Nephron progenitor cell (in vitro differentiated cells): Measurements from ENCODE around the gene P2RX4.
A peak's percentile ranks its signal among the peaks of the same experiment; 100 is the strongest.
"Not testable (repeated sequence)": the region's sequence is repeated elsewhere in the genome, so short reads cannot be mapped to it uniquely, and the experiment has no call there.

ENCODE experiments used
- DNase-seq: peaks from one replicate; pipeline ENCODE4 v3.0.0; 2021
- H3K27ac Mint-ChIP-seq: 2 replicates; pipeline ENCODE4 v1.8.0; 2021; ENCODE audit warnings: mild to moderate bottlenecking, moderate library complexity, mixed read lengths
- H3K27me3 Mint-ChIP-seq: 2 replicates; pipeline ENCODE4 v1.8.0; 2021; ENCODE audit warnings: mild to moderate bottlenecking, low read depth, mixed read lengths; ENCODE audit not compliant: poor library complexity
- H3K36me3 Mint-ChIP-seq: 2 replicates; pipeline ENCODE4 v1.8.0; 2021; ENCODE audit warnings: low read depth, mixed read lengths
- H3K4me1 Mint-ChIP-seq: 2 replicates; pipeline ENCODE4 v1.8.0; 2021; ENCODE audit warnings: mixed read lengths
- H3K4me3 Mint-ChIP-seq: 2 replicates; pipeline ENCODE4 v1.8.0; 2021; ENCODE audit warnings: mild to moderate bottlenecking, moderate library complexity, mixed read lengths
- H3K9me3 Mint-ChIP-seq: 2 replicates; pipeline ENCODE4 v1.8.0; 2021; ENCODE audit warnings: mild to moderate bottlenecking, moderate library complexity, mixed read lengths
- CTCF ChIP-seq: fragments of 200-600 bp; sonication (generic); IDR thresholded peaks from 2 replicates; pipeline ENCODE4 v1.5.0; 2021; ENCODE audit warnings: antibody characterized with exemption

The P2RX4 gene

GRCh38 chr12:121251838-121252237 lies 41.9 kb downstream of the P2RX4 start:
- Mint-ChIP-seq H3K27ac (no peak overlapping the region), H3K4me3 (no peak overlapping the region), H3K36me3 (peaks cover 75% of the 10 kb centered on the region), H3K4me1 (peaks cover 34% of the 10 kb centered on the region), H3K27me3 (no peaks in the 10 kb centered on the region), H3K9me3 (no peaks in the 10 kb centered on the region)
- TF ChIP-seq CTCF = no peak
- no peak for DNase-seq

DNA sequence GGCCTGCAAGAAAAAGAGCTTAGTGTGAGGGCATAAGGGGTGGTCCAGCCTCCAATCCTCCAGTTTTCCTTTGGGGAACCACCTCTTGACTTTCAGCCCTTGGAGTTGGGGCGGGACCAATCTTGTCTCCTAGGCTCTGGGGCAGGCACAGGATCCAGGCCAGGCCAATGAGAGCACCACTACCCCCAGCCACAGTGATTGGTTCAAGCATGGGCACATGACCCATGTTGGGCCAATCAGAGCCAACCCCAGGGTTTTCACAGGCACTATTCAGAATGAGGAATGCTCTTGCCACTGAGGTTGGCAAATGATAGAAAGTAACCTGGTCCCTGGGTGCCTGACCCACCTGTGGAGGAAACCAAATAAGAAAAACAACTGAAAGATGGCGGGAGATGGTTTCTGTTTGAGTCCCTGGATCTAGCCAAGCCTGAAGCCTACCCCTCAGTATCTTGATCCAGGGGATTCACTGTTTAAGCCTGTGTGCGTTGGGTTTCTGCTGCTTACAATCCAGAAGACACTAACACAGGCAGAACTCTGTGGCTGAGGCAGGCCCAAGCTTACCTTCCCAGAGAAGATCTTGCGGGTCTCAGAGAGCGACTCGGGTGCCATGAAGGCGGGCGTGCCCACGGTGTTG lies 42.9 kb downstream of the P2RX4 start:
- H3K36me3 Mint-ChIP-seq = peaks cover 72% of the 10 kb centered on the region

DNA sequence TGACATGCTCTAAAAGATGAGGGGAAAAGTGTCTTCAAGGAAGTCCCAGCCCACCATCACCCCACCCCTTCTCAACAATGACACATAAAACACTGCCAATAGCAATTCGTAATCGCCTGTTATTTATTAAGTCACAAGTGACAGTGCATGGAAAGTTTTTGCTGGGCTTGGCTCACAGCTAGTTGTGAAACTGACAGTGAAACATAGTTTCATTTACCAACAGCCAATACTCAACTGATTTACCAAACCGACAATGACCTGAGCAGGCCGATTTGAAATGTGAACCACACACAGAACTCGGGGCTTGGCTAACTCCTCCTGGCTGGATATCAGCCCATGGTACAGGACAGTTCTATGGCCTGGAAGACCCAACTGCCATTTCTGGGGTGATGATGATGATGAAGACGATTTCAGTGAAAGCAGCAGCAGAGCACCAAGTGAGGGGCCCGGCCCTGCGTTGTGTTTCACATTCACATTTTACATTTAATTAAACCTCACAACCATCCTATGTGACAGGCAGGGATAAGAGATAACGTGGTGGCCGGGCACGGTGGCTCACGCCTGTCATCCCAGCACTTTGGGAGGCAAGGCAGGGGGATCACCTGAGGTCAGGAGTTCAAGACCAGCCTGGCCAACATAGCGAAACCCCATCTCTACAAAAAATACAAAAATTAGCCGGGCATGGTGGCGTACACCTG lies 43.9 kb downstream of the P2RX4 start:
- Mint-ChIP-seq H3K4me1 (peaks cover 35% of the 10 kb centered on the region), H3K9me3 (no peaks in the 10 kb centered on the region), H3K27me3 (no peaks in the 10 kb centered on the region), H3K4me3 (no peak overlapping the region), H3K36me3 (peaks cover 79% of the 10 kb centered on the region), H3K27ac (no peak overlapping the region)
- no peak for DNase-seq
- no peak for TF ChIP-seq CTCF

More for the DNA sequence above, 42.9 kb downstream of the P2RX4 start:
- DNase-seq = no peak
- Mint-ChIP-seq H3K9me3 (no peaks in the 10 kb centered on the region), H3K4me3 (no peak overlapping the region), H3K27me3 (no peaks in the 10 kb centered on the region), H3K4me1 (peaks cover 39% of the 10 kb centered on the region), H3K27ac (no peak overlapping the region)
- TF ChIP-seq CTCF = no peak

DNA sequence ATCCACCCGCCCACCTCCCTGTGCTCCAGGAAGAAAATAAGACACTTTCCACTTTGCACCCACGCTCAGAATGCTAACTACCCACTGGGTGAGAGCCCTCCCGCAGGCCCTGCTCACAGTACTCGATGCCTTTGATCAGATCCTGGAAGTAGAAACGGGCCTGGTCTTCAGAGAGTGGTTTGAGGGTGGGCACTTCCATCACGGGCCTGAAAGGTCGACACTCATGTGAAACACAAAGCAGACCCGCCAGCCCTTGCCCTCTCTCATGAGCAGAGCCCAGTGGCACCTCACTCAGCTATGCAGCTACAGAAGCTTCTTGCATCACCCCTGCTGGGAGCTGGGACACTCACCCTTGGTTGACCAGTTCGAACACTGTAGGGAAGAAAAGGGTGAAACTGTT lies 45.5 kb downstream of the P2RX4 start:
- no peak overlapping the region for H3K4me3 Mint-ChIP-seq
- H3K36me3 Mint-ChIP-seq = peaks cover 88% of the 10 kb centered on the region
- DNase-seq = no peak
- H3K4me1 Mint-ChIP-seq = peaks cover 26% of the 10 kb centered on the region
- no peak for TF ChIP-seq CTCF
- H3K27ac Mint-ChIP-seq = no peak overlapping the region
- no peaks in the 10 kb centered on the region for H3K27me3 Mint-ChIP-seq
- H3K9me3 Mint-ChIP-seq = no peaks in the 10 kb centered on the region

GRCh38 chr12:121257704-121258449 lies 47.9 kb downstream of the P2RX4 start:
- not testable (repeated sequence) for H3K27me3 Mint-ChIP-seq, H3K4me3 Mint-ChIP-seq, H3K9me3 Mint-ChIP-seq
- Mint-ChIP-seq H3K4me1 (peaks cover 33% of the 10 kb centered on the region), H3K36me3 (peaks cover 80% of the 10 kb centered on the region), H3K27ac (peak overlapping the region; percentile 79)
- DNase-seq = peak; percentile 26

DNA sequence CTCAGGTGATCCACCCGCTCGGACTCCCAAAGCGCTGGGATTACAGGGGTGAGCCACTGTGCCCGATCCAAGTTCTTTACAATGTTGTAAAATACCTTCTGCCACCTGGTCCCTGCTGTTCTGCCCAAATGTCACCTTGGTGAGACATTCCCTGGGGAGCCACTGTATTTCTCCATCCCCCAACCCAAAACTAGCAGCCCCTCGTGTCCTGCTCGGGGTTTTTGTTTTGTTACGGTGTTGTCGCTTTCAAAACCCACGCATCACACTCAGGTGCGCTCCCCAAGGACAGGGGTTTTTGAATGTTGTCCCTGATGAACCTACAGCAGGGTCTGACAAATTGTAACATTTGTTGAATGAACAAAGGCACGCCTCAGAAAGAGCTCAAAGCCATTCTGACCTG lies 49.1 kb downstream of the P2RX4 start:
- H3K36me3 Mint-ChIP-seq = peaks cover 73% of the 10 kb centered on the region
- no peaks in the 10 kb centered on the region for H3K9me3 Mint-ChIP-seq
- DNase-seq = no peak

More for the DNA sequence above, 49.1 kb downstream of the P2RX4 start:
- Mint-ChIP-seq H3K4me1 (peaks cover 38% of the 10 kb centered on the region), H3K4me3 (no peak overlapping the region), H3K27me3 (no peaks in the 10 kb centered on the region), H3K27ac (no peak overlapping the region)
- TF ChIP-seq CTCF = no peak
